Measurements from ENCODE around the gene CRKL.

CRKL gene

DNA sequence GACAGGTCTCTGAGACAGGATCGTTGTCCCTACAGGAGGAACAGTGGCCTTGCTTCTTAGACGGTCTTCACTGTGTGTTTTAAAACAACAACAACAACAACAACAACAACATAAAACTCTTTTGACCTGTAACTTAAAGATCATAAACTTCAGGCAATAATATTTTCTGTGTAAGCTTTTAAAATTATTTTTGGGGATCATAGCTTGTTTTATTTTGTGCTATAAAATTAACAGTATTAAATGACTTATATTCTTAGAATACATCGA, 36.1 kb downstream of the CRKL start:
- Histone ChIP-seq H4K20me1 (ENCODE audit: control insufficient read depth, insufficient read depth, low read depth, low read length) (peaks cover 11% of the 10 kb centered on the region), H3K4me3 (ENCODE audit: low read length) (no peak overlapping the region), H3K27ac (ENCODE audit: low read depth, low read length) (no peak overlapping the region), H3K9me2 (replicated peaks; ENCODE audit: control insufficient read depth, low read length) (no peaks in the 10 kb centered on the region), H3K79me2 (ENCODE audit: control insufficient read depth, low read length) (peaks cover 33% of the 10 kb centered on the region), H3K4me1 (ENCODE audit: control insufficient read depth, low read length) (peaks cover 5% of the 10 kb centered on the region), H3F3A (ENCODE audit: control insufficient read depth, insufficient read depth) (no peaks in the 10 kb centered on the region), H3K9me3 (ENCODE audit: control insufficient read depth, insufficient read depth, low read length) (no peaks in the 10 kb centered on the region), H3K4me2 (ENCODE audit: low read length) (no peak overlapping the region), H3K36me3 (ENCODE audit: control insufficient read depth, low read length) (peaks cover 59% of the 10 kb centered on the region), H3K27me3 (ENCODE audit: control insufficient read depth, low read length) (peaks cover 11% of the 10 kb centered on the region)
- TF ChIP-seq, protein P1, sequence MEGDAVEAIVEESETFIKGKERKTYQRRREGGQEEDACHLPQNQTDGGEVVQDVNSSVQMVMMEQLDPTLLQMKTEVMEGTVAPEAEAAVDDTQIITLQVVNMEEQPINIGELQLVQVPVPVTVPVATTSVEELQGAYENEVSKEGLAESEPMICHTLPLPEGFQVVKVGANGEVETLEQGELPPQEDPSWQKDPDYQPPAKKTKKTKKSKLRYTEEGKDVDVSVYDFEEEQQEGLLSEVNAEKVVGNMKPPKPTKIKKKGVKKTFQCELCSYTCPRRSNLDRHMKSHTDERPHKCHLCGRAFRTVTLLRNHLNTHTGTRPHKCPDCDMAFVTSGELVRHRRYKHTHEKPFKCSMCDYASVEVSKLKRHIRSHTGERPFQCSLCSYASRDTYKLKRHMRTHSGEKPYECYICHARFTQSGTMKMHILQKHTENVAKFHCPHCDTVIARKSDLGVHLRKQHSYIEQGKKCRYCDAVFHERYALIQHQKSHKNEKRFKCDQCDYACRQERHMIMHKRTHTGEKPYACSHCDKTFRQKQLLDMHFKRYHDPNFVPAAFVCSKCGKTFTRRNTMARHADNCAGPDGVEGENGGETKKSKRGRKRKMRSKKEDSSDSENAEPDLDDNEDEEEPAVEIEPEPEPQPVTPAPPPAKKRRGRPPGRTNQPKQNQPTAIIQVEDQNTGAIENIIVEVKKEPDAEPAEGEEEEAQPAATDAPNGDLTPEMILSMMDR (IDR thresholded peaks at IDR 0.05; ENCODE audit: low read depth, low read length, poor library complexity, severe bottlenecking) = no peak
- TF ChIP-seq EZH2phosphoT487 (IDR thresholded peaks at IDR 0.05; ENCODE audit: borderline replicate concordance, low read length) = no peak

DNA sequence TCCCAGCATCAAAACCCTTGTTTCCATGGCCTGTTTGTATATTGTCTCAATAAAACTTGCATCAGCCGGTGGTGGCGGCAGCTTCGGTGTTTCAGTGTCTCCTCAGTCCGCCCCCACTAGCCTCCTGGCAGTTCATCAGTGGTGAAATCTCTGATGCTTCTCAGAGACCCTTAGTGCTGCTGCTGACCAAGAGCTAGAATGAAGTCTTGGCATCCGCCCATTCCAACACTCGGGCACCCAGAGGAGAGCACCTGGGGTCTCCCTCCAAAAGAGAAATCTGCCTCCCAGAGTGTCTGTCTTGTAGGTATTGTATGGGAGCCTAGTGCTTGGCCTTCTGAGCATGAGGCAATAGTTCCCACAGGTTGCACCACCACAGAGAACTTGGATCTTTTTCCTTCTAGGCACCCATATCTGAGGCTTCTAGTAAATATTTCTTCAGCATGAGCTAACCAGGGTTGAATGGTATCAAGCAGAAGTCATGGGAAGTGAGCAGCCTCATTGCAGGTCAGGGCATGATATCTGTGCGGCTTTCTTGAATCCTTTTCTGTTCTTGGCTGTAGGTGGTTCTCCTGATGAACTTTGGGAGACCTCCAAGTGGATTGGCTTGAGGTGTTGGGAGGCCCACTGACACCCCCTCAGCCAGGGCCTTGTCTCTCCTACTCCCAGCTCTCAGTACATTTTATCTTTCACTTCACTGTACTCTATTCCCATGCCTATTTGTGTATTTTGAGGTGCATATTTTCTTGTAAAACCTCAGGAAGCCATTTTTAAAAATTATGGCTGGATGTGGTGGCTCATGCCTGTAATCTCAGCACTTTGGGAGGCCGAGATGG, 36.7 kb downstream of the CRKL start:
- no peak overlapping the region for H3K27ac ChIP-seq (ENCODE audit: low read depth, low read length)
- no peak overlapping the region for H3K4me2 ChIP-seq (ENCODE audit: low read length)
- H3K4me1 ChIP-seq (ENCODE audit: control insufficient read depth, low read length) = peaks cover 5% of the 10 kb centered on the region
- TF ChIP-seq EZH2phosphoT487 (IDR thresholded peaks at IDR 0.05; ENCODE audit: borderline replicate concordance, low read length) = no peak
- TF ChIP-seq, protein P1 (IDR thresholded peaks at IDR 0.05; ENCODE audit: low read depth, low read length, poor library complexity, severe bottlenecking) = no peak
- H3K79me2 ChIP-seq (ENCODE audit: control insufficient read depth, low read length) = peaks cover 27% of the 10 kb centered on the region
- H3K4me3 ChIP-seq (ENCODE audit: low read length) = no peak overlapping the region
- no peaks in the 10 kb centered on the region for H3K9me2 ChIP-seq (replicated peaks; ENCODE audit: control insufficient read depth, low read length)
- H3K27me3 ChIP-seq (ENCODE audit: control insufficient read depth, low read length) = peaks cover 11% of the 10 kb centered on the region
- H3K36me3 ChIP-seq (ENCODE audit: control insufficient read depth, low read length) = peaks cover 54% of the 10 kb centered on the region
- H3F3A ChIP-seq (ENCODE audit: control insufficient read depth, insufficient read depth) = no peaks in the 10 kb centered on the region
- no peaks in the 10 kb centered on the region for H3K9me3 ChIP-seq (ENCODE audit: control insufficient read depth, insufficient read depth, low read length)
- peaks cover 5% of the 10 kb centered on the region for H4K20me1 ChIP-seq (ENCODE audit: control insufficient read depth, insufficient read depth, low read depth, low read length)

DNA sequence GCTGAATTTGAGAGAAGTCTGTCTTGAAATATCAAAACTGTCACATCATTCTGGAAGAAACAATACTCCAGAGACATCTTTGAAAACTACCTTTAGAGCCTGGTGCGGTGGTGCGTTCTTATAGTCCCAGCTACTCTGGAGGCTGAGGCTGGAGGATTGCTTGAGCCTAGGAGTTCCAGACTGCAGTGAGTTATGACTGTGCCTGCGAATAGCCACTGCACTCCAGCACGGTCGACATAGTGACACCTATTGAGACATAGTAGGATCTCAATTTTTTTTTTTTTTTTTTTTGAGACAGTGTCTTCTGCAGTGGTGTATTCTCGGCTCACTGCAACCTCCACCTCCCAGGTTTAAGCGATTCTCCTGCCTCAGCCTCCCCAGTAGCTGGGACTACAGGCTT, 38.3 kb downstream of the CRKL start:
- peaks cover 12% of the 10 kb centered on the region for H3K79me2 ChIP-seq (ENCODE audit: control insufficient read depth, low read length)
- peaks cover 5% of the 10 kb centered on the region for H3K4me1 ChIP-seq (ENCODE audit: control insufficient read depth, low read length)
- TF ChIP-seq, protein P1 (IDR thresholded peaks at IDR 0.05; ENCODE audit: low read depth, low read length, poor library complexity, severe bottlenecking) = no peak
- TF ChIP-seq EZH2phosphoT487 (IDR thresholded peaks at IDR 0.05; ENCODE audit: borderline replicate concordance, low read length) = no peak
- peaks cover 2% of the 10 kb centered on the region; the same call in 1 of the 2 replicates for H4K20me1 ChIP-seq (ENCODE audit: control insufficient read depth, insufficient read depth, low read depth, low read length)
- no peaks in the 10 kb centered on the region for H3K9me2 ChIP-seq (replicated peaks; ENCODE audit: control insufficient read depth, low read length)
- no peaks in the 10 kb centered on the region for H3K9me3 ChIP-seq (ENCODE audit: control insufficient read depth, insufficient read depth, low read length)
- H3K36me3 ChIP-seq (ENCODE audit: control insufficient read depth, low read length) = peaks cover 37% of the 10 kb centered on the region
- H3K27ac ChIP-seq (ENCODE audit: low read depth, low read length) = no peak overlapping the region
- no peaks in the 10 kb centered on the region for H3F3A ChIP-seq (ENCODE audit: control insufficient read depth, insufficient read depth)
- H3K4me2 ChIP-seq (ENCODE audit: low read length) = no peak overlapping the region
- H3K27me3 ChIP-seq (ENCODE audit: control insufficient read depth, low read length) = peaks cover 11% of the 10 kb centered on the region
- no peak overlapping the region for H3K4me3 ChIP-seq (ENCODE audit: low read length)
